Stimulated activated CD8-positive, alpha-beta memory T cell treated with anti-CD3 and anti-CD28 coated beads, Interleukin-12 subunit alpha, Interleukin-12 subunit beta, amount 100 ng/mL, for 4 hours (primary cell): ENCODE data around the gene SIGLEC9.

Experiments used
- DNase-seq: peaks from one replicate; pipeline ENCODE4 v3.0.0-alpha.2; 2020; ENCODE audit warnings: low read depth

Gene SIGLEC9

DNA sequence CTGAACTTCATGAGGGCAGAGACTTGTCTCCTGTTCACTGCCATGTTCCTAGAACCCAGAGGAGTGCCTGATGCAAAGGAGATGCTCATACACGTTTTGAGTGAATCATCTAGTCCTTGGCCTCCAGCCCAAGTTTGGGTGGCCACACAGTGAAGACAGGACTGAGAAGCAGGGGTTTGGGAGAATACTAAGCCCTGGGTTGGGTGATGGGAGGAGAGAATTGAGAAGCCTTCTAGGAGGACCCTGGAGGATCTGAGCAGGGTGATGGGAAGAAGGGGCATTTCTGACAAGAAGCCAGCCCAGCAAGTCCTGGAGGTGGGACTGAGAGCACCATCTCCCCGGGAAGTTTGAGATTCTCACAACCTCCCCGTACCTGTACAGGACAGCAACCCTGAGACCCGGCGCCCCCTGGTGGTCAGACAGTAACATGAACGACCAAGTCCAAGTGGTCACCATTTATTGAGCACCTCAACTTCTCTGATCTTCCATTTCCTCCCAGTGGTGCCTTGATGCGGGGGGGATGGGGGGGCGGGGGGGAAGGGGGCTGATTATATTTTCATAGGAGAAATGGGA, 27.5 kb upstream of the SIGLEC9 start:
- DNase-seq = peak; percentile 42

DNA sequence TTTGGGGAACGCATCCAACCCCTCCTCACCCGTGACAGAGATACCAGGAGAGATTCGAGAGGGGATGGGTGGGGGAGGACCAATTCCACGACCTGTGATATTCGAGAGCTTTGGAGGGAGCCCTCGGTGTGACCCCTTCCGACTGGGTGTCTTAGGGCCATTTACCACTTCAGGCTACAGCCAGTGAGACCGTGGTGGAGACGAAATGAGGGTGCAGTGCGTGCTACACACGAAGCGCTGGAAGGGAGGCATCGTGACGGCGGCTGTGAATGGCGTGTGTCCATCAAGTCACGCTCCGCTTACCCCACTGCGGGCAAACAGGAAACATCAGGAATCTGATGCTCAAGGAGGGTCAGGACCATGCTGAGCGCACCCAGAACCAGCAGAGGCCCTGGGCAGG, 26.9 kb upstream of the SIGLEC9 start:
- DNase-seq = no peak

DNA sequence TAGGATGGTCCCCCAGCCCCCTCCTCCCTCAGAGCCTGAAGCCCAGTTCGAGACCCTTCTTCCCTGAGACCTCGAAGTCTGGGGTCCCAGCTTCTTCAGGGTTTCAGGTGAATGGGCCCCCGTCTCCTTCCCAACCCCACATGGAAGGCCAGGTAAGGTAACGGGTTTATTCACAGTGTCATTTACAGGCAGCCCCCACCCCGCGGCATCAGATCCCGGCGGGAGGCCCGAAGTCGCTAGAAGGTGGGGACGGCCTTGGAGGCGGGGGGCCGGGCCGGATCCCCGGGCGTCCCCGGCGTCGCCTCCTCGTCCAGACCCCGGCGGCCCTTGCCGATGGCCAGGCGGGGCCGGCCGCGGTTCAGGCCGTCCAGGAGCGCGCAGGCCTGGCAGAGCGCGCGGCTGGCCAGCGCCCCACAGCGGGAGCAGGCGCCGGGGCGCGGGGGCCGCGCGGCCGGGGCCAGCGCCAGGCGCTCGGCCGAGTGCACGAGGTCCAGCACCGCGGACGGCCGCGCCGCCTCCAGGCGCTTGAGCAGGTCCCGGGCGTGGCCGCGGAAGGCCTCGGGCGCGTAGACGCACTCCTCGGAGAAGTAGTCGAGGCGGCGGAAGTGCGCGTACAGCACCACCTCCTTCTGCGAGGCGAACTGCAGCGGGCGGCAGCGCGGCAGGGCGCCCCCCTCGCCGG, 26.2 kb upstream of the SIGLEC9 start:
- DNase-seq = no peak

GRCh38 chr19:51099047-51099382, 25.7 kb upstream of the SIGLEC9 start:
- no peak for DNase-seq

DNA sequence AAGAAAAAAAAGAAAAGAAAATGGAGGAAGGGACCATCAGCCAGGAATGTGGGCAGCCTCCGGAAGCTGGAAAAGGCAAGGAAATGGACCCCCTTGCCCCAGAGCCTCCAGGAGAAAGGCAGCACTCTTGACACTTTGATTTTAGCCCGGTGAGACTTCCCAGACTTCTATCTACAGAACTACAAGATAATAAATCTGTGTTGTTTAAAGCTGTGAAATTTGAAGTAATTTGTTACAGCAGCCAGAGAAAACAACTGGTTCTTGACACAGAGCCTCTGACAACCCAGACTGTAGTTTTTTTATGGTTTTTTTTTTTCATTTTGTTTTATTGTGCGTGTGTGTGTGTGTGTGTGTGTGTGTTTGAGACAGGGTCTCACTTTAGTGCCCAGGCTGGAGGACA, 24.1 kb upstream of the SIGLEC9 start:
- DNase-seq = no peak

GRCh38 chr19:51101171-51101865, 23.4 kb upstream of the SIGLEC9 start:
- no peak for DNase-seq

DNA sequence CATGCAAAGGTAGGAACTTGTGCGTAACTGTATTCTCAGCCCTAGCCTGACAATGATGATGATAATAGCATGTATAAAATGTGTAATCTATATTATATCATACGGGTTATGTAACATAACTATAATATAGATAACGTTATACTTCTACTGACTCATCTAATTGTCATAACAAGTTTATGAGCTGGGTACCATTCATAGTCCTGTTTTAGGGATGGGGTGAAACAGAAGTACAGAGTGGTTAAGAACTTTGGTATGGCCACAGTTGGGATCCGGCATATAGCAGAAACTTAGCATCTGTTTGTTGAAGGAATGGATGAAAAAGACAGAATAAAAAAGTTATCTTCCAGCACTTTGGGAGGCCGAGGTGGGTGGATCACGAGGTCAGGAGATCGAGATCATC, 21.7 kb upstream of the SIGLEC9 start:
- no peak for DNase-seq

DNA sequence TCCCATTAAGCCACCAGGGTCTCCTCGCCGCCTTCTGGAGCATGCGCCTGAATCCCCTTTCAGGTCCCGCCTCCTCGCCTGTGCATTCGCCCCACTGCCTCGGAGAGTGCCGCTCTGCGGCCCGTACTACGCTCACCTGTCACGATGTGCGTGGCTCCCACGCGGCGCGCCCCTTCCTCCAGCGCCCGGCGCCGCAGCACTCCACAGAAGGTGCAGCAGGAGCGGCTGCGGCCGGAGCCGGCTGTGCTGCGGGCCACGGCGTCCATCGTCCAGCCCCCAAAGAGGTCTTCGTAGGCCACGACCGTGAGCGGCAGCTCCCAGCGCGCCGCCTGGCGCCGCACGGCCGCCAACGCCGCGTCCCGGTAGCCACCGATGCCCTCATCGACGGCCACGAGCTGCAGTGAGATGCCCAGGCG, 20.8 kb upstream of the SIGLEC9 start:
- no peak for DNase-seq

GRCh38 chr19:51107406-51108065, 17.2 kb upstream of the SIGLEC9 start:
- DNase-seq = no peak

DNA sequence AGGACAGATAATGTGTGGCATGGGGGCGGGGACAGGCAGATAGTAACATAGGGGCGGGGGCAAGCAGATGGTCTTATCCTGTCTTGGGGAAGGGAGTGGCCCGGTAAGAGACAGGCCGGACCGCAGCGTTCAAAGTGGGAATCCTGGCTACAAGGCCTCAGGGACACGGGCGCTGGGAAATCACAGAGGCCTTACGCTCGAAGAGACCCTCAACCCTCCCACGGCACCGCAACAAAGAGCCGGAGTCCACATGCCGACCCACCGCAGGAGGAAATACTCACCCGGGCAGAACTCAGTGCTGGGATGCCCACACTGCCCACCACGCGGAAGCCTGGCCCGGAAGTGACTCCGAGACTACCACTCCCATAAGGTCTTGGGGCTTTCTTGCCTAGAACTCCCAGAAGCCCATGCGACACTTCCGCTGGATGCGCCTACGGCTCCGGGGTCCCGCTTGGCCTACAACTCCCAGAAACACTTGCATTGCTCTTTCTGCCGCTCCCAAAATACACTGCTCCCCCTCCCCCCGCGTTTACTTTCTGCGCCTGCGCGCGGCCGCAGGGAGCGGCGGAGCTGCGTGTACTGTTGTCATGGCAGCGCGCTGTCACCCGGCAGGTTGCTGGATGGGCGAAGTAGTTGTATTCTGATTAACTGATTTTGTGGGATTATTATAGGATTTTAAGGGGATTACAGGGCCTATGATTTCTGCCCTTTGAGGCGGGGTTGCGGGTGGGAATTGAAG, 16.5 kb upstream of the SIGLEC9 start, which contains the start of gene CTU1:
Gene CTU1 (minus strand): TSS at position 344 of the 739 bp plus-strand sequence. CDS start 3,840 bp downstream, outside the sequence.
- DNase-seq = peak; percentile 96

- no peak for DNase-seq
Measured at GRCh38 chr19:51108805-51109146, 15.9 kb upstream of the SIGLEC9 start.

GRCh38 chr19:51110666-51110971, 14.1 kb upstream of the SIGLEC9 start:
- DNase-seq = no peak

DNA sequence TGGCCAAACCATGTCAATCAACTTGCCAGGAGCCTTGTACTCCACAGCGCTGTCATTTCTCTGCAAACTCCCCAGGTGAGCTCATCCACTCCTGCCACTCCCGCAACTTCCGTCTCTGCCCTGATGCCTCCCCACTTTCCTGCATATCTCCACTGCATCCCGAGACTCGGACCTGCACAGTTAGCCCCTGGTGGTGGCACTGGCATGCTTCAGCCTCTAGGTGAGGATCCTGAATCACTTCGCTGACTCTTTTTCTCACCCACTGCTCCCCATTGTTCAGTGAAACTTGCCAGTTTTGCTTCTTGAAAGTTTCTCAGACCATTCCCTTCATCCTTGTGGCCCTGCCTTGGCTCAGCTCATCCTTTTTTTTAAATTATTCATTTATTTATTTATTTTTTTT, 13.1 kb upstream of the SIGLEC9 start:
- no peak for DNase-seq

- DNase-seq = no peak
Measured at GRCh38 chr19:51114087-51114729, 10.5 kb upstream of the SIGLEC9 start.

- no peak for DNase-seq
Measured at GRCh38 chr19:51116736-51117286, 7.9 kb upstream of the SIGLEC9 start.

DNA sequence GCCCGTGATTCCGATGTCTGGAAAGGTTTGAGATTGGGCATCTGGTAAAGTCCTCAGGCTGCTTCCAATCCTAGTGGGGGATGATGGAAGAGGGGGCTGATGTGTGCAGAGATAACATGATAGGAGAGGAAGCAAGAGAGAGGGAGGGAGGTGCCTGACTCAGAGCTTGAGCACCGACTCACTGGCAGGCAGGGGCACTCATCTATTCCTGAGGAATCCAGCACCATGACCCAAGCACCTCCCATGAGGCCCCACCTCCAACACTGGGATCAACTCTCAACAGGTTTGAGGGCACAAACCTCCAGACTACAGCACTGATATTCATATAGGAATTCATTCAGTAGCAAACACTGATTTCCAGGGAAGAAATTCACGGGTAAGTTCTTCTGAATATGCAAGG, 5.6 kb upstream of the SIGLEC9 start:
- no peak for DNase-seq

DNA sequence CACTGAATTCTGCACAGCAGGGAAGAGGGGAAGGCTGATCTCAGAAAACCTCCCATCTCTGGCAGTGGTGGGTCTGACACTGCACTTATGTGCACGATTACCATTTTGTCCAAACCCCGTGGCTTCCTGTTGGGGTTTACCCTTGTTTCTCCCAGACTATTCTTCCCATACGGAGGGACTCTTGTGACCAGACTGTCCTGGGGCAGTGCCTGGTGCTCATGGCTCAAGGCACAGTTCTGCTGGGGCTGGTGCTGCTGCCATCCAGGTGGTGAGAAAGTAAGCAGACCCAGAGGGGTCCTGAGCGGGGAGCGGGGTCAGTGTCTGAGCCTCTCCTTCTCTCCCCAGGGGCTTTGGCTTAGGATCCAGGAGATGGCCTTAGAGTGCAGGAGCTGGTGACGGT, 5.1 kb upstream of the SIGLEC9 start:
- DNase-seq = no peak

GRCh38 chr19:51120160-51120559, 4.5 kb upstream of the SIGLEC9 start:
- no peak for DNase-seq

DNA sequence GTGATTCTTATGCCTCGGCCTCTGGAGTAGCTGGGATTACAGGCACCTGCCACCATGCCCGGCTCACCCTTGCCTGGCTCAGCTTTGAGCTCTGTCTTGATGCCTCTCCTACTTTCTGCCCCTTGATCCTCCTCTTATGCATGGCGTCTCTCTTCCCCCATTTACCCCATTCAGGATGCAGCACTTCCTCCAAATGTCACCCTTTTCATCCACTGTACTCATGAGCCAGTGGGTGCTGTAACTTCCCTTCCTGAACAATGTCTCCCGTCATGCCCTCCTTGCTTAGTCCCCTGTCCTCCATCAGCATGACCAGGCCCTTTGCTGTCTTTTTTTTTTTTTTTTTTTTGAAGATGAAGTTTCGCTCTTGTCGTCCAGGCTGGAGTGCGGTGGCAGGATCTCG, 3.4 kb upstream of the SIGLEC9 start:
- DNase-seq = no peak

- DNase-seq = no peak
Measured at GRCh38 chr19:51122112-51122981, 2.4 kb upstream of the SIGLEC9 start.

DNA sequence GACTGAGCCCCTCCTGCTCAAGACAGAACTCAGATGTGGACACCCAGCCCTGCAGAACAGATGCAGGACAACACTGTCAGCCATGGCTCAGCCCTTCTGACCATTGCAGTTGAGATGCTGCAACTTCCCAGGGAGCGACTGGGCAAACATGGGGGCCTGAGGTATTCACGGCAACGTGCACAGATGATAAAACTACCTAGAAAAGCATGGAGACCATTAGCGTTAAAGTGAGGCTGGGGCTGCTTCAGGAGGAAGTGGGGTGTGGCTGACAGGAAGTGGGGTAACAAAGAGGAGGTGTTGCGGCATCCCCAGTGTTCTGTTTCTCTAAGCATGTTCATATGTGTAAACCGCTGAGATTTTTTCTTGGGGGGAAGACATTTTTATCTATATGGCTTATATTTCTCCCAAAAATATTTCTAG, 1.3 kb upstream of the SIGLEC9 start:
- DNase-seq = no peak
